ENCODE data around the gene SPTBN1. TPM values are rescaled to one million over a fixed set of nuclear protein-coding genes. Genes with fewer than 3 reads are reported as not detected.

The SPTBN1 gene
- total and polyA plus RNA-seq, 9 of the 15 experiments (the other 6 are each of a cell fraction or from before 2014, with no cell fraction given), result 8.9 to 66.8 (median 31.4) TPM

DNA sequence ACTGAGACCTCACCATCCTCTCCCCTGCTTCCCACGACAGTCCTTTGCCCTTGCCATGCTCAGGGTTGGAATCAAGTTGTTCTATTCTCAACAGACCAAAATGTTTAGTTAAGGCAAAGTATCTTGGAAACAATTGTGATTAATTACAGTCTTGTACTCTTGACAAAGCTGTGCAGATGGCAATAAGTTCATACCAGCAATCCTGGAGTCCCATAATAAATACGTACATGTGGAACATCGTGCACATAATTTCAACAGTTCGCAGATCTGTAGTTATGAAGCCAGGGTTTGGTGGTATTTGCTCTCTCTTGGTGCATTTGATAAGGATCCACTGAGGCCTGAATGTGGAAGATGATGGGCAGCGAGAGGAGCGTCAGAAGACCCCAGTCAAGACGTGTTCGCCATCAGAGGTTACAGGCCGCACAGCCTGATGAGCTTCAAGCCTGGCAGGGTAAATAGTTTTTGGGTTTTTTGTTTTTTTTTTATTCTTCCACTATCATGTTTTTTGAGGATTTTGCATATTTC, 214.4 kb downstream of the SPTBN1 start (continued):
- TF ChIP-seq, protein P1, sequence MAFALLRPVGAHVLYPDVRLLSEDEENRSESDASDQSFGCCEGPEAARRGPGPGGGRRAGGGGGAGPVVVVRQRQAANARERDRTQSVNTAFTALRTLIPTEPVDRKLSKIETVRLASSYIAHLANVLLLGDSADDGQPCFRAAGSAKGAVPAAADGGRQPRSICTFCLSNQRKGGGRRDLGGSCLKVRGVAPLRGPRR (CRISPR knock-in tag; IDR thresholded peaks at IDR 0.05), result no peak
- TF ChIP-seq ZNF224 (CRISPR knock-in tag; IDR thresholded peaks at IDR 0.05) (no peak), TEAD4 (IDR thresholded peaks at IDR 0.05; ENCODE audit: low read length) (no peak), TEAD4 (CRISPR knock-in tag; IDR thresholded peaks at IDR 0.05; ENCODE audit: borderline replicate concordance) (no peak)

DNA sequence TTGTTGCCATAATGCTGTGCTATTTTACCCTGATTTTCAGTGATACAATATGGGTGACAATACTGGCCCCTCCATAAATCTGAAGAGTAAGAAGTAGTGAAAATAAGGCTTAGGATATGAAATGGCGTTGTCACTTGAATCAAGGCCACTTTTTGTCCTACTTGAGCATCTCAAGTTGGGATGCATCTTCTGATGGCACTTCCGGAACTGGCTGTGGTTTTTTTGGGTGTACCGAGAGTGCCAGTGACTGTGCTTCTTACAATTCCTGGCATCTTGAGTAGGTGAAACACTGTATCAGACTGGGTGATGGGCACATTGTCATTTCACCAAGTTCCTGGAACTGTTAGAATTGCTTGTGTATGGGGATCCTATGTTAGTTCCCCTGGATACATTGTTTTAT, 214.9 kb downstream of the SPTBN1 start:
- no peaks in the 10 kb centered on the region for H4K20me1 ChIP-seq (replicated peaks; ENCODE audit: control insufficient read depth, insufficient read depth, low read length)
- no peak for DNase-seq (ENCODE audit: extremely low read depth in 1 of 4, low spot score in 3 of 4)
- H2AFZ ChIP-seq (ENCODE audit: low read depth, low read length), result no peak overlapping the region
- POLR2A ChIA-PET, result no interaction called here
- peaks cover 0 to 6% of the 10 kb centered on the region in 2 experiments; a peak in 1 of 5 replicates for H3K4me1 ChIP-seq (replicated peaks in 1 of 2; ENCODE audit: control insufficient read depth in 2 of 2, insufficient read depth in 2 of 2, low read length in 2 of 2)
- intact Hi-C loops (cut with micrococcal nuclease) (no loop called here), in situ Hi-C loops (cut with MboI) (no loop called here)
- peaks cover 39% of the 10 kb centered on the region; the same call in 2 of the 3 replicates for H3K36me3 ChIP-seq (ENCODE audit: control insufficient read depth, insufficient read depth, low read length)
- H3K9me1 ChIP-seq (ENCODE audit: control insufficient read depth, insufficient read depth, low read length), result no peaks in the 10 kb centered on the region
- H3K4me2 ChIP-seq (ENCODE audit: insufficient read depth, low read length), result no peak overlapping the region
- H3K4me3 ChIP-seq, result no peak overlapping the region
- ATAC-seq, result no peak
- H3K79me2 ChIP-seq (ENCODE audit: control insufficient read depth, insufficient read depth, low read length), result no peaks in the 10 kb centered on the region
- H3K27ac ChIP-seq (ENCODE audit: extremely low read depth, low read depth, low read length), result no peak overlapping the region
- FAIRE-seq, result no peak
- H3K27me3 ChIP-seq (ENCODE audit: control insufficient read depth in 2 of 2, insufficient read depth in 2 of 2, low read length in 2 of 2), result peaks cover 11 to 19% of the 10 kb centered on the region in 2 experiments
- H3K9me3 ChIP-seq (replicated peaks; ENCODE audit: control insufficient read depth, insufficient read depth, low read depth, low read length), result no peaks in the 10 kb centered on the region
- no TSS peak for BruUV-seq (replicated peaks)
- 94% methylated on average over 3 of the region's 3 CpGs for WGBS (ENCODE audit: insufficient coverage, low coverage, missing lambda C conversion rate)
- no peak overlapping the region for H3K9ac ChIP-seq (ENCODE audit: insufficient read depth in 1 of 2, low read depth in 2 of 2, low read length in 2 of 2)
- TF ChIP-seq RUNX1 (IDR thresholded peaks at IDR 0.05; ENCODE audit: low read depth) (no peak), HOXB6 (CRISPR knock-in tag; IDR thresholded peaks at IDR 0.05; ENCODE audit: borderline replicate concordance) (no peak), ARHGAP35 (IDR thresholded peaks at IDR 0.05; ENCODE audit: partially characterized antibody) (no peak), ZNF79 (CRISPR knock-in tag; IDR thresholded peaks at IDR 0.05; ENCODE audit: low read depth) (no peak), ZNF165 (CRISPR knock-in tag; IDR thresholded peaks at IDR 0.05; ENCODE audit: borderline replicate concordance) (no peak), ZBTB8A (IDR thresholded peaks at IDR 0.05; ENCODE audit: partially characterized antibody) (no peak), KLF1 (tag; IDR thresholded peaks at IDR 0.05) (no peak), RFX5 (IDR thresholded peaks at IDR 0.05; ENCODE audit: low read depth, low read length) (no peak)
- TF ChIP-seq, protein P2, sequence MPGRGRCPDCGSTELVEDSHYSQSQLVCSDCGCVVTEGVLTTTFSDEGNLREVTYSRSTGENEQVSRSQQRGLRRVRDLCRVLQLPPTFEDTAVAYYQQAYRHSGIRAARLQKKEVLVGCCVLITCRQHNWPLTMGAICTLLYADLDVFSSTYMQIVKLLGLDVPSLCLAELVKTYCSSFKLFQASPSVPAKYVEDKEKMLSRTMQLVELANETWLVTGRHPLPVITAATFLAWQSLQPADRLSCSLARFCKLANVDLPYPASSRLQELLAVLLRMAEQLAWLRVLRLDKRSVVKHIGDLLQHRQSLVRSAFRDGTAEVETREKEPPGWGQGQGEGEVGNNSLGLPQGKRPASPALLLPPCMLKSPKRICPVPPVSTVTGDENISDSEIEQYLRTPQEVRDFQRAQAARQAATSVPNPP (IDR thresholded peaks at IDR 0.05; ENCODE audit: borderline replicate concordance, insufficient read depth, insufficient read length), result no peak
- TF ChIP-seq, protein P3, sequence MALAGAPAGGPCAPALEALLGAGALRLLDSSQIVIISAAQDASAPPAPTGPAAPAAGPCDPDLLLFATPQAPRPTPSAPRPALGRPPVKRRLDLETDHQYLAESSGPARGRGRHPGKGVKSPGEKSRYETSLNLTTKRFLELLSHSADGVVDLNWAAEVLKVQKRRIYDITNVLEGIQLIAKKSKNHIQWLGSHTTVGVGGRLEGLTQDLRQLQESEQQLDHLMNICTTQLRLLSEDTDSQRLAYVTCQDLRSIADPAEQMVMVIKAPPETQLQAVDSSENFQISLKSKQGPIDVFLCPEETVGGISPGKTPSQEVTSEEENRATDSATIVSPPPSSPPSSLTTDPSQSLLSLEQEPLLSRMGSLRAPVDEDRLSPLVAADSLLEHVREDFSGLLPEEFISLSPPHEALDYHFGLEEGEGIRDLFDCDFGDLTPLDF (CRISPR knock-in tag; IDR thresholded peaks at IDR 0.05), result no peak
- TF ChIP-seq, protein P4, sequence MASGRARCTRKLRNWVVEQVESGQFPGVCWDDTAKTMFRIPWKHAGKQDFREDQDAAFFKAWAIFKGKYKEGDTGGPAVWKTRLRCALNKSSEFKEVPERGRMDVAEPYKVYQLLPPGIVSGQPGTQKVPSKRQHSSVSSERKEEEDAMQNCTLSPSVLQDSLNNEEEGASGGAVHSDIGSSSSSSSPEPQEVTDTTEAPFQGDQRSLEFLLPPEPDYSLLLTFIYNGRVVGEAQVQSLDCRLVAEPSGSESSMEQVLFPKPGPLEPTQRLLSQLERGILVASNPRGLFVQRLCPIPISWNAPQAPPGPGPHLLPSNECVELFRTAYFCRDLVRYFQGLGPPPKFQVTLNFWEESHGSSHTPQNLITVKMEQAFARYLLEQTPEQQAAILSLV (tag; IDR thresholded peaks at IDR 0.05), result no peak
- CTCF ChIA-PET (ENCODE audit: low intra/inter-chr PET ratio), result no interaction called here

Measured in K562 (cell line).